ENCODE data around the gene TIGAR.

DNA sequence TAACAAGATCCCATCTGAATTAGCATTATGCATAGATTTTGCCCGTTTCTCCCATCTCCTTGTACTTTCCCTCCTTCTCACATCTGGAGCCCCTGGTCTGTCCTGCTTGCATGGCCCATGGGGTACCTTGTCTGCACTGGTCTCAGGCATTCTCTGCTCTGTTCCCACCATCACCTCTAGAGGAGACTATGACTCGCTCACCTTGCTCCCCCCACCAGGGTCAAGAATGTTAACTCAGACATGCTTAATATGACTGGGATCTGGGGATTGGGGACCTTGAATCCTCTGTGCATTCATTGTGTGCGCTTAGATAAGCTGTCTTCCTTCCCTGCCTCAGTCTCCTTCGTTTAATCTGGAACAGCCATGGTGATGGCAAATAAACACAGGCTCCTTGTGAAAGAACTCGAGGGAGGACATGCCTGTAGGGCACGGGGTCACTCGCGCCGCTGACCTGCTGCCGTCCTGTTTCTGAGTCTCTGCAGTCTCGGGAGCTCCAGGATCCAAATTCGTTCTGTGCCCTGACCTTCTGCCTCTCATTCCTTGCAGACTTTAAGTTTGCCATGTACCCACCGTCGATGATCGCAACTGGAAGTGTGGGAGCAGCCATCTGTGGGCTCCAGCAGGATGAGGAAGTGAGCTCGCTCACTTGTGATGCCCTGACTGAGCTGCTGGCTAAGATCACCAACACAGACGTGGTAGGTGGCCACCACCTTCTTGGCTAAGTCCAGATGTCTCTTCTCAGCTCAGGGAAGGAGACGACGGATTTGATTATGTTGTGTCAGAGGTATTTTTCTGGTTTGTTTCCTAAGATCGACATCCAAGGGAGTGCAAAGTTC is 32.5 kb upstream of the TIGAR start:
- TF ChIP-seq, protein P1, sequence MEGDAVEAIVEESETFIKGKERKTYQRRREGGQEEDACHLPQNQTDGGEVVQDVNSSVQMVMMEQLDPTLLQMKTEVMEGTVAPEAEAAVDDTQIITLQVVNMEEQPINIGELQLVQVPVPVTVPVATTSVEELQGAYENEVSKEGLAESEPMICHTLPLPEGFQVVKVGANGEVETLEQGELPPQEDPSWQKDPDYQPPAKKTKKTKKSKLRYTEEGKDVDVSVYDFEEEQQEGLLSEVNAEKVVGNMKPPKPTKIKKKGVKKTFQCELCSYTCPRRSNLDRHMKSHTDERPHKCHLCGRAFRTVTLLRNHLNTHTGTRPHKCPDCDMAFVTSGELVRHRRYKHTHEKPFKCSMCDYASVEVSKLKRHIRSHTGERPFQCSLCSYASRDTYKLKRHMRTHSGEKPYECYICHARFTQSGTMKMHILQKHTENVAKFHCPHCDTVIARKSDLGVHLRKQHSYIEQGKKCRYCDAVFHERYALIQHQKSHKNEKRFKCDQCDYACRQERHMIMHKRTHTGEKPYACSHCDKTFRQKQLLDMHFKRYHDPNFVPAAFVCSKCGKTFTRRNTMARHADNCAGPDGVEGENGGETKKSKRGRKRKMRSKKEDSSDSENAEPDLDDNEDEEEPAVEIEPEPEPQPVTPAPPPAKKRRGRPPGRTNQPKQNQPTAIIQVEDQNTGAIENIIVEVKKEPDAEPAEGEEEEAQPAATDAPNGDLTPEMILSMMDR (IDR thresholded peaks at IDR 0.05): no peak
- TF ChIP-seq POLR2A (IDR thresholded peaks at IDR 0.05): no peak
- no peak for TF ChIP-seq POLR2AphosphoS5 (IDR thresholded peaks at IDR 0.05)
